Endodermal cell (in vitro differentiated cells): ENCODE measurements around the gene CYBRD1. TPM values are rescaled to one million over a fixed set of nuclear protein-coding genes. Genes with fewer than 3 reads are reported as not detected.

Experiments
- DNase-seq: peaks from one replicate; pipeline ENCODE4 v3.0.0-alpha.2; 2017
- H3K27ac ChIP-seq: 2 replicates; pipeline ENCODE4 v1.5.1; 2013; ENCODE audit warnings: mild to moderate bottlenecking, low read depth, low read length, moderate library complexity
- H3K27me3 ChIP-seq: 2 replicates; pipeline ENCODE4 v1.6.1; 2013; ENCODE audit warnings: mild to moderate bottlenecking, low read length, moderate library complexity; ENCODE audit not compliant: insufficient read depth, control insufficient read depth, poor library complexity, severe bottlenecking
- H3K36me3 ChIP-seq: 2 replicates; pipeline ENCODE4 v1.7.0; 2013; ENCODE audit warnings: mild to moderate bottlenecking, low read length, moderate library complexity; ENCODE audit not compliant: control insufficient read depth, insufficient read depth
- H3K4me1 ChIP-seq: one replicate; pipeline ENCODE4 v1.7.0; 2013; ENCODE audit warnings: low read length; ENCODE audit not compliant: control insufficient read depth, insufficient read depth
- H3K4me3 ChIP-seq: 2 replicates; pipeline ENCODE4 v1.5.1; 2013; ENCODE audit warnings: mild to moderate bottlenecking, low read length, moderate library complexity
- H3K9ac ChIP-seq: 2 replicates; pipeline ENCODE4 v1.6.1; 2013; ENCODE audit warnings: mild to moderate bottlenecking, low read length, moderate library complexity; ENCODE audit not compliant: poor library complexity, severe bottlenecking; ENCODE audit errors: extremely low read depth
- H3K9me3 ChIP-seq: 2 replicates; pipeline ENCODE4 v1.6.1; 2013; ENCODE audit warnings: mild to moderate bottlenecking, low read length, moderate library complexity; ENCODE audit not compliant: control insufficient read depth
- H3K27ac Mint-ChIP-seq: 2 replicates; pipeline ENCODE4 v1.8.0; 2020; ENCODE audit warnings: mixed read lengths
- H3K27me3 Mint-ChIP-seq: 2 replicates; pipeline ENCODE4 v1.8.0; 2021; ENCODE audit warnings: mild to moderate bottlenecking, mixed read lengths; ENCODE audit not compliant: insufficient read depth
- H3K36me3 Mint-ChIP-seq: 2 replicates; pipeline ENCODE4 v1.8.0; 2020; ENCODE audit warnings: low read depth, mixed read lengths
- H3K4me1 Mint-ChIP-seq: 2 replicates; pipeline ENCODE4 v1.8.0; 2020; ENCODE audit warnings: mixed read lengths
- H3K4me3 Mint-ChIP-seq: 2 replicates; pipeline ENCODE4 v1.8.0; 2020; ENCODE audit warnings: mild to moderate bottlenecking, moderate library complexity, mixed read lengths
- H3K9me3 Mint-ChIP-seq: 2 replicates; pipeline ENCODE4 v1.8.0; 2020; ENCODE audit warnings: mild to moderate bottlenecking, mixed read lengths
- CTCF ChIP-seq: fragments of 200-600 bp; sonication (generic); conservative IDR thresholded peaks from 2 replicates; pipeline ENCODE4 v1.5.0; 2021; ENCODE audit warnings: antibody characterized with exemption, mild to moderate bottlenecking
- WGBS, 2 experiments: methylation state at CpG; one replicate each; pipeline versions ENCODE4 v1.1.5 to v1.1.7; 2013; ENCODE audit warnings: missing lambda C conversion rate in 2 of 2, mixed read lengths in 1 of 2; ENCODE audit not compliant: insufficient coverage in 1 of 2, insufficient read length in 1 of 2; 5-methylcytosine and 5-hydroxymethylcytosine counted together
- total RNA-seq, 2 donors: library from RNA; stranded (reverse); fragmentation: NEBNext Ultra II Directional in 1 of 2; extraction: Animal tissue kit (Norgen Biotek cat#: 25700) in 1 of 2; gene quantifications; 2 replicates in 1 of 2; 3 replicates in 1 of 2; pipeline ENCODE4 v1.2.1, GENCODE V29; 2021

CYBRD1 gene
- total RNA-seq, 2 donors from 2014 or later = 3.3 to 4.7 TPM

- Histone ChIP-seq H3K27ac (no peak overlapping the region), H3K27me3 (no peaks in the 10 kb centered on the region), H3K9ac (no peak overlapping the region), H3K4me3 (no peak overlapping the region), H3K36me3 (no peaks in the 10 kb centered on the region), H3K4me1 (no peaks in the 10 kb centered on the region), H3K9me3 (no peaks in the 10 kb centered on the region)
- 89 to 100% methylated on average over 1 of the region's 1 CpG for WGBS, 2 experiments
- no peak for DNase-seq
- Mint-ChIP-seq H3K9me3 (peaks cover 3% of the 10 kb centered on the region), H3K4me1 (no peaks in the 10 kb centered on the region), H3K4me3 (no peak overlapping the region), H3K36me3 (no peaks in the 10 kb centered on the region), H3K27ac (no peak overlapping the region), H3K27me3 (peaks cover 13% of the 10 kb centered on the region)
- TF ChIP-seq CTCF = no peak
These were observed 67.8 kb downstream of the CYBRD1 start for GRCh38 chr2:171590116-171590515.

GRCh38 chr2:171592036-171592555 lies 69.8 kb downstream of the CYBRD1 start:
- H3K4me1 ChIP-seq = no peaks in the 10 kb centered on the region
- H3K9ac ChIP-seq = no peak overlapping the region
- no peaks in the 10 kb centered on the region for H3K27me3 ChIP-seq
- TF ChIP-seq CTCF = no peak
- WGBS, 2 experiments = 69% methylated on average over 7 of the region's 7 CpGs
- no peak overlapping the region for H3K27ac Mint-ChIP-seq
- no peaks in the 10 kb centered on the region for H3K36me3 Mint-ChIP-seq
- H3K9me3 ChIP-seq = no peaks in the 10 kb centered on the region
- H3K36me3 ChIP-seq = no peaks in the 10 kb centered on the region
- peaks cover 3% of the 10 kb centered on the region for H3K9me3 Mint-ChIP-seq
- H3K4me3 Mint-ChIP-seq = no peak overlapping the region
- H3K27ac ChIP-seq = no peak overlapping the region
- H3K4me1 Mint-ChIP-seq = no peaks in the 10 kb centered on the region
- peaks cover 15% of the 10 kb centered on the region for H3K27me3 Mint-ChIP-seq
- no peak for DNase-seq
- no peak overlapping the region for H3K4me3 ChIP-seq

- no peaks in the 10 kb centered on the region for H3K4me1 Mint-ChIP-seq
- TF ChIP-seq CTCF = no peak
These were observed 73.2 kb downstream of the CYBRD1 start for GRCh38 chr2:171595456-171595855.

More at GRCh38 chr2:171595456-171595855, 73.2 kb downstream of the CYBRD1 start:
- no peaks in the 10 kb centered on the region for H3K4me1 ChIP-seq
- H3K27ac ChIP-seq = no peak overlapping the region
- no peak overlapping the region for H3K4me3 ChIP-seq
- no peaks in the 10 kb centered on the region for H3K36me3 Mint-ChIP-seq
- H3K36me3 ChIP-seq = no peaks in the 10 kb centered on the region
- H3K27me3 Mint-ChIP-seq = peaks cover 25% of the 10 kb centered on the region
- H3K9me3 Mint-ChIP-seq = peaks cover 3% of the 10 kb centered on the region
- peaks cover 15% of the 10 kb centered on the region for H3K27me3 ChIP-seq
- H3K4me3 Mint-ChIP-seq = no peak overlapping the region
- H3K9me3 ChIP-seq = no peaks in the 10 kb centered on the region
- DNase-seq = no peak
- no peak overlapping the region for H3K9ac ChIP-seq
- H3K27ac Mint-ChIP-seq = no peak overlapping the region
